ENCODE data around the gene GNAI2. TPM values are rescaled to one million over a fixed set of nuclear protein-coding genes. Genes with fewer than 3 reads are reported as not detected.

Gene GNAI2
- total RNA-seq, 1 donor from 2014 or later = 281 TPM

GRCh38 chr3:50237754-50238548 lies 1.9 kb downstream of the GNAI2 start:
- DNase-seq (peak; percentile 74), ATAC-seq (ENCODE audit: low read depth) (peak; percentile 34)
- intact Hi-C loops (cut with micrococcal nuclease) = loop anchor here (1.0 to 10.0 kb wide), 5 partner anchors 8 to 897 kb away; partner anchors contain the start of genes INKA1, TUSC2 and USP4
- peak overlapping the region; percentile 91 for H3K27ac Mint-ChIP-seq
- peaks cover 69% of the 10 kb centered on the region for H3K4me1 Mint-ChIP-seq
- ChIA-PET POLR2A (interaction anchor here (0.6 to 5.6 kb wide), 10 partner anchors 9 to 895 kb away, joined by 3 to 47 read pairs (median 4); partner anchors contain the start of genes HYAL3, IFRD2 and NAA80), CTCF (interaction anchor here (10.5 kb wide), 1 partner anchor 10 kb away, joined by 76 read pairs; no protein-coding TSS in a partner anchor)
- H3K27me3 Mint-ChIP-seq = no peaks in the 10 kb centered on the region
- peak overlapping the region; percentile 95 for H3K4me3 Mint-ChIP-seq
- peaks cover 41% of the 10 kb centered on the region for H3K36me3 Mint-ChIP-seq (ENCODE audit: low read depth)
- TF ChIP-seq CTCF (IDR thresholded peaks at IDR 0.05) = no peak
- no peaks in the 10 kb centered on the region for H3K9me3 Mint-ChIP-seq

GRCh38 chr3:50238549-50239026 lies 2.6 kb downstream of the GNAI2 start:
- Mint-ChIP-seq H3K4me1 (peaks cover 72% of the 10 kb centered on the region), H3K27me3 (no peaks in the 10 kb centered on the region), H3K4me3 (peak overlapping the region; percentile 95), H3K36me3 (ENCODE audit: low read depth) (peaks cover 41% of the 10 kb centered on the region), H3K27ac (peak overlapping the region; percentile 91), H3K9me3 (no peaks in the 10 kb centered on the region)
- CTCF ChIA-PET = interaction anchor here (10.5 kb wide), 1 partner anchor 11 kb away, joined by 76 read pairs; no protein-coding TSS in a partner anchor
- POLR2A ChIA-PET = interaction anchor here (1.0 to 5.6 kb wide), 4 partner anchors 9 to 99 kb away, joined by 4 to 47 read pairs (median 23); partner anchors contain the start of genes HYAL3 and NAA80
- no peak for TF ChIP-seq CTCF (IDR thresholded peaks at IDR 0.05)
- DNase-seq = no peak
- intact Hi-C loops (cut with micrococcal nuclease) = loop anchor here (1.0 to 10.0 kb wide), 3 partner anchors 8 to 434 kb away; partner anchors contain the start of gene INKA1
- ATAC-seq (ENCODE audit: low read depth) = no peak

- Mint-ChIP-seq H3K9me3 (no peaks in the 10 kb centered on the region), H3K4me1 (peaks cover 78% of the 10 kb centered on the region), H3K27ac (peak overlapping the region; percentile 91), H3K36me3 (ENCODE audit: low read depth) (peaks cover 46% of the 10 kb centered on the region), H3K4me3 (peak overlapping the region; percentile 38), H3K27me3 (no peaks in the 10 kb centered on the region)
- DNase-seq (no peak), ATAC-seq (ENCODE audit: low read depth) (no peak)
- TF ChIP-seq CTCF (IDR thresholded peaks at IDR 0.05) = no peak
- intact Hi-C loops (cut with micrococcal nuclease) = loop anchor here (10.0 kb wide), 1 partner anchor 435 kb away; the partner anchor contains the start of gene INKA1
- ChIA-PET CTCF (interaction anchor here (1.2 to 10.5 kb wide), 2 partner anchors 12 to 19 kb away, joined by 4 to 76 read pairs; no protein-coding TSS in a partner anchor), POLR2A (interaction anchor here (5.1 kb wide), 1 partner anchor 11 kb away, joined by 66 read pairs; no protein-coding TSS in a partner anchor)
These were observed 3.6 kb downstream of the GNAI2 start for GRCh38 chr3:50239649-50240048.

GRCh38 chr3:50241163-50241562 lies 5.2 kb downstream of the GNAI2 start:
- H3K27me3 Mint-ChIP-seq = no peaks in the 10 kb centered on the region
- DNase-seq = no peak
- ChIA-PET CTCF (interaction anchor here (10.5 kb wide), 1 partner anchor 13 kb away, joined by 76 read pairs; no protein-coding TSS in a partner anchor), POLR2A (interaction anchor here (0.5 to 5.1 kb wide), 4 partner anchors 13 to 1684 kb away, joined by 3 to 66 read pairs (median 5); partner anchors contain the start of genes HYAL3 and NAA80)
- no peaks in the 10 kb centered on the region for H3K9me3 Mint-ChIP-seq
- H3K27ac Mint-ChIP-seq = peak overlapping the region; percentile 94
- intact Hi-C loops (cut with micrococcal nuclease) = no loop called here
- ATAC-seq (ENCODE audit: low read depth) = no peak
- peaks cover 80% of the 10 kb centered on the region for H3K4me1 Mint-ChIP-seq
- no peak for TF ChIP-seq CTCF (IDR thresholded peaks at IDR 0.05)
- peak overlapping the region; percentile 78 for H3K4me3 Mint-ChIP-seq
- peaks cover 46% of the 10 kb centered on the region for H3K36me3 Mint-ChIP-seq (ENCODE audit: low read depth)
